NCI-H1105 treated with DMSO at 0.1 percent for 48 hours (cell line): ENCODE measurements around the gene PACS1.
"Not testable (repeated sequence)": the region's sequence is repeated elsewhere in the genome, so short reads cannot be mapped to it uniquely, and the experiment has no call there.

ENCODE experiments used
- DNase-seq: peaks from one replicate; lab custom pipeline; 2025; lab: John Stamatoyannopoulos, UW

Gene PACS1

GRCh38 chr11:66226101-66226500, 156.0 kb downstream of the PACS1 start:
- DNase-seq = no peak

- DNase-seq = no peak
These were observed 157.6 kb downstream of the PACS1 start for GRCh38 chr11:66227700-66228099.

GRCh38 chr11:66228521-66228920, 158.4 kb downstream of the PACS1 start:
- DNase-seq = no peak

- no peak for DNase-seq
These were observed 160.1 kb downstream of the PACS1 start for GRCh38 chr11:66230156-66230555.

DNA sequence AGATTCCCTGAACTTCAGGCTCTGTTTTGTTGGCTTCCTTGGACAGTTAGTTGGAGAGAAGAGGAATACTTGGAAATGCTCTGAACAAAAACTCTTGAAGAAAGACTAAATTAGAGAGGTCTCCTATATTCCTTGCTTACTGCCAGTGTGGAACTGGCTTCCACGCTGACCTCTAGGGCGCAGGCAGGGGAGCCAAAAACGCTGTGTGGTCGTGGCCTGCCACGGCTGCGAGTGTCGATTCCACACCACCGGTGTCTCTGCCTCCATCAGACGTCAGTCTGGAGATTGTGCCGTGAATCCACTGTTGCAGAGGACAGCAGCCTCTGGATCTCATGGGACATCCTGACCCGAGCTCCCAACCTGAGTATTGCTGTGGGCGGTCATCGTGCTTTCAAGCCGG, 160.9 kb downstream of the PACS1 start:
- DNase-seq = no peak

- no peak for DNase-seq
These were observed 161.5 kb downstream of the PACS1 start for GRCh38 chr11:66231561-66231960.

DNA sequence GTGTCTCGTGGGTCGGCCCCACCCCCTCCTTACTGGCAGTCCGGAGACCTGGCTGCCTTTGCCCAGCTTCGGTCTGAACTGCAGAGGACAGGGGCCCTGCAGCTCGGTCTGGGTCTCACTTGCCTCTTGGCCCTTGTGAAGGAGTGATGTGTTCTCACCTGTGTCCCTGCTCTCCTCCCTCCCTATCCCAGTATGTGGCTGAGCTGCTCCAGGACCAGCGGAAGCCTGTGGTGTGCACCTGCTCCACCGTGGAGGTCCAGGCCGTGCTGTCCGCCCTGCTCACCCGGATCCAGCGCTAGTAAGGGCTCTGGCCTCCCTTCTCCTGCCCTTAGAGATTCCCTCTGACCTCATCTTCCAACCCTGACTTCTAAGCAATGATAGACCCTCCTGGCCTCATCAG, 162.7 kb downstream of the PACS1 start:
- no peak for DNase-seq

DNA sequence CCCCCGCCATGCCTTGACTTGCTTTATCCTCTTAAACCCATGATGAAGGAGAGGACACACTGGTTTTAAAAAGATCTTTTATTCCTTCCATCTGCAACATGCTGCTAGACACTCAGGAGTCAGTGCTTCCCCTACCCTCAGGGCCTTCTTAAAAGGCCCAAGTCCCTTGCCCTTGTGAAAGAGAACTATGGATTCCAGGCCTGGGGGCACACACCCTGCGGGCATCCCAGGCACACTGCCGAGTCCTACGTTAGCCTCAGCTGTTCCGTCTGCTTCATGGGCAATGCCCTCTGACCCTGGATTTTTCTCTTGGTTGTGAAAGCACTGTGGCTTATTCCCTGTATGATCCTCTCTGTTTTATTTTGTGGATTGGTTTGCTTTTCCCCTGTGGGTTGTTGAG, 163.2 kb downstream of the PACS1 start:
- no peak for DNase-seq

GRCh38 chr11:66235141-66235540, 165.1 kb downstream of the PACS1 start:
- DNase-seq = no peak

GRCh38 chr11:66237867-66238266, 167.8 kb downstream of the PACS1 start:
- DNase-seq = no peak

- DNase-seq = no peak
These were observed 168.8 kb downstream of the PACS1 start for GRCh38 chr11:66238786-66239413.

DNA sequence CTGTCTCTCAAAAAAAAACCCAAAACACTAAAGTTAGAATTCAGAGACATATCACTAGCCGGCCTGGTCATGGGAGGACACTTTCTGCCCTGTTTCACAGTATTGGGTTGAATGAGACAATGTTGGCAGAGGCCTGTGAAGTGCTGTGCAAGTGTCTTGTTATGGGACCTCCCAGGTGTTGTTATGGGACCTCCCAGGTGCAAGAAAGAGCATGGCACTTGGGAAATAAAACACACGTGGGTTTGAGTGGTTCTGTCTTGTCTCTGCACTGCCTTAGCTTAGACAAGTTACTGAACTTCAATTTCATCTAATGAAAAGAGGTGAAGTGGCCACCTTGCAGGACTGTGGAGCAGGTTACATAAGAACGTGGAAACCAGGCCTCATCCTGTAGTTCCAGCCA, 169.4 kb downstream of the PACS1 start:
- DNase-seq = no peak

DNA sequence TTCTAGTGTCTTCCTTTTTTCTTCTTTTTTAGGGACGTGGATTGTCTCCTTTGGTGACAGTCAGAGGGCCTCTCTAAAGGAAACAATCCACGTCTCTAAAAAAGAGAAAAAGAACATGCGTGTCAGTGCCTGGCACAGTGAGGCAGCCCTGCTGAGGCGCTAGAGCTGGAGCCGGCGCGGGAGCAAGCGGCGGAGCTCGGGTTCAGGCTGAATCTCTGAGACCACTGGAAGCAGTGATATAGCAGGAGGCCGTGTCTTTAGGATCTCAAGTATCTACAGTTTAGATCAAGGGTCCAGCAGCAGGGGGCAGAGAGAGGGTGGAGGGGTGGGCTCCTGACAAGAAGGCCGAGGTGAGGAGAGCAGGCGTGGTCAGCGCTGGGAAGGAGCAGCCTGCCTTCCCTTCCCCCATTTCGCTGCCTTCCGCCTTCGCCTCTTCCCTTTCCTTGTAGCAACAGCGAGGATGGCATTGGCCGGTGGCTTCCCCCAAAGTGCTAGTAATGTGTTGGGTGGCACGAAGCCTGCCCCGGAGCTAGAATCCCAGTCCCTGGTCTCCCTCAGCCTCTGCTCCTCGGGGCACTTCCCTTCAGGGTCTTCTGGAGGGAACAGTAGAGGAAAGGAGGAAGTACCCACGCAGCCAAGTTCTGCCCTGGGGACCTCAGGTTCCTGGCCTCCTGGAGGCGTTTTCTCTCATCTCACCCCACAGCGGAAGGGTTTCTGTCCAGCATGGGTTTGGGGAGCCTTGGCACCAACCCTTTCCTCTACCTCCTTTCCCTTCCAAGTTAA, 170.1 kb downstream of the PACS1 start:
- DNase-seq = no peak

DNA sequence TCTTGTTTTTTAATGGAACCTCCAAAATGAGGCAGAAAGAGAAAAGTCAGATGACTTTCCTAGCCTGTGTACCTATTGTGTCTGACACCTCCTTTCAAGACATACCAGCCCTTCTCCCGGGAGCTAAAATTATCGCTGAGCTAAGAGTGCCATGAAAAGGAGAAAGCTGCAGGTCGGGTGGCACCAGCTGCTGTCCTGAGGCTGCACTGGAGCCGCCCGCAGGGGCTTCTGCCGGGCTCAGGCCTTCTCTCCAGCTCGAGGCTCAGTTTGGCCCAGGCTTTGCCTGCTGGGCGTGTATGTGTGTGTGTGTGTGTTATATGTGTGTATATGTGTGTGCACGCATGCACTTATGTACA, 170.7 kb downstream of the PACS1 start:
- no peak for DNase-seq

DNA sequence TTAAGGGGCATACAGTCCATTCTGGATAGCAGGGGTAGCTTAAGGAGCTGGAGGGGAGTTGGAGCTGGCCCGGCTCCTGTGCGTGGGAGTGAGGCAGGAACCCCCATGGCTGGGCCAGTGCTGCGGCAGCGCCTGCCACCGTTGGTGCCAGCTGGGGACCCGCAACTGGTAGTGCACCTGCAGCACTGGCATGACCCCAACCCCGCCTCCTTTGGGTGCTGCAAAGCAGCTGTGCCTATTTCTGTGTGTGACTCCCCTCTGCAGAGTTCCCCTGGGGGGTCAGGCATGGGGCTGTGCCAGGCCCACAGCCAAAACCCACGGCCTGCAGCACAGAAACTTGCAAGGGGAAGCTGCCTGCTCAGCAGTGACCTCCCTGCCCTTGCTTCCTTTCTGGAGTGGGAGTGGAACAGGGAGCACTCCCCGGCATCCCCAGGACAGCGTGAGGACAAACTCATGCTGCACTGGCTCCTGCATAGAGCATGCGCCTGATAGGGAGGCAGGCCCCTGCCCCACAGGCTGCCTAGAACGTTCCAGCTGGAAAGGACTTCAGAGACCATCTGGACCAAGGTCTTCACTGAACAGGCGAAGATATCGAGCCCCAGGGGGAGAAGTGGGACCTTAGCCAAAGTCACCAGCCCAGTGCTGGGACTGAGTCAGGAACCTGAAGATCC, 172.2 kb downstream of the PACS1 start:
- no peak for DNase-seq

DNA sequence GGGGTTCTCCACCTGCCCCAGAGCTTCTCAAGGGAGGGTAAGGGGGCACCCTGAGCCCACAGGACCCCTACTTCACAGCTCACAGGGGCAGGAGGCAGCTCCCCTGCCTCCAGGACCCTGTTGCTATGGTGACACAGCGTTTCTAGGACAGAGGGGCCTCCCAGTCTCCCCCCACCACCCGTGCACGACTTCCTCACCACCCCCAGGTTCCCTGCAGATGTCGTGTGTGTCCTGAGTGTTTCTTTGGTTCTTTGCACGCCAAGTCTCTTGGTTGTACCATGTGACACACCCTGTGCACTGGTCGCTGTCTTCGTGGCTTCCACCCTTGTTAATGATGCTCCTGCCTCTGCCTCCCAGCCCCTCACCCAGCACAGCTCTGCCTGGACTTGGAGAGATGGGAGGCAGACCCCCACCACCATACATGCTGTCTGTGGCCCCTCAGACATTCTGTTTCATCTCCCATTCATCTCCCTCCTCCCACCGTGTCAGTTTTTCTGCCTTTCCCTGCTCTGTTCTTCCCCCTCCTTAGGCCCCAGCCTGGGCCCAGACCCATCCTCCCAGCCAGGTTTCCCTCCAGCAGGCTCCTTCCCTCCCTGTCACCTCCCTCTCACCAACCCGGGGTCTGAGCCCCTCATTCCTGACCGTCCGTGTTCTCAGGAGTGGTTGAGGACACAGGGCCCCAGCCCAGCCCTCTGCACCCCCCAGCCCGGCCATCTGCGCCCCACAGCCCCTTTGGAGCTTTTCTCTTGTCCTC, 173.9 kb downstream of the PACS1 start:
- DNase-seq = no peak

- DNase-seq = no peak
These were observed 177.2 kb downstream of the PACS1 start for GRCh38 chr11:66247295-66247694.

DNA sequence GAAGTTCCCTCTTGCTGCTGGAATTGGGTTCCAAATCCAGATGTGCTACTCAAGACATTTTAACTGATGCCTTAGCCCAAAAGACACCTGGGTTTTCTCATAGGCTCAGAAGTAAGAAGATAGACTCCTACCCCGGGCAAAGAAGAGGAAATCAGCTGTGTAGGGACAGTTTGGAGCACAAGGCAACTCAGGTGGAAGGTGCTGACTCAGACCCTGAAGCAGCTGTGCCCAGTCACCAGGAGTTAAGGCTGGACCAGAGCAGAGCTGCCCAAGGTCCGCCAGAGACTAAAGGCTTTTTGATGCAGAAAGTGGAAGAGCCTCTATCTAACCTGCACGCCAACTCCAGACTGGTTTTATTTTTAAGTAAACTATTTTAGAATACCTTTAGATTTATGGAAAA, 177.7 kb downstream of the PACS1 start:
- DNase-seq = no peak

DNA sequence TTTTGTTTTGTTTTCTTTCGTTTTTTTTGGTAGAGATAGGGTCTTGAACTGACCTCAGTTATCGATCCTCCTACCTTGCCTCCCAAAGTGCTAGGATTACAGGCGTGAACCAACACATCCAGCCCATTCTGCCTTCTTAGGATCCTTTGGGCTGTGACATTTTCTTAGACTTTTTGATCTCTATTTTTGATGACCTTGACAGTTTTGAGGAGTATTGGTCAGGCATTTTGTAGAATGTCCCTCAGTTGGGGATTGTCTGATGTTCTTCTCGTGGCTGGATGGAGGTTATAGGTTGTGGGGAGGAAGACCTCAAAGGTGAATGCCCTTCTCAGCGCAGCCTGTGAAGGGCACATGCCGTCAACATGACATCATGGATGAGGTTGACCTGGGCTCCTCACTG, 178.8 kb downstream of the PACS1 start:
- DNase-seq = no peak

- DNase-seq = no peak
These were observed 181.7 kb downstream of the PACS1 start for GRCh38 chr11:66251809-66252208.

DNA sequence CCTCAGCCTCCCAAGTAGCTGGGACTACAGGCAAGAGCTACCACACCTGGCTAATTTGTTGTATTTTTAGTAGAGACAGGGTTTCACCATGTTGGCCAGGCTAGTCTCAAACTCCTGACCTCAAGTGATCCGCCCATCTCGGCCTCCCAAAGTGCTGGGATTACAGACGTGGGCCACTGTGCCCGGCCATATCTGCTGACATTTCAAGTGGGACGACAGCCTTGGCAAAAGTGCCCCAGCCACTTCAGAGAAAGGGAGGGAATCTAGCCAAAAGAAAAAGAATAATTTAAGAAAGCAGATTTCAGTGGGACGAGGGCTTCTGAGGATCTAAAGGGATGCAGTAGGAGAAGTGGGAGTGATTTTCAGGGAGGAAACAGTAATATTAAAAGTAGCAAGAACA, 183.0 kb downstream of the PACS1 start:
- not testable (repeated sequence) for DNase-seq

- no peak for DNase-seq
These were observed 188.4 kb downstream of the PACS1 start for GRCh38 chr11:66258473-66258893.

DNA sequence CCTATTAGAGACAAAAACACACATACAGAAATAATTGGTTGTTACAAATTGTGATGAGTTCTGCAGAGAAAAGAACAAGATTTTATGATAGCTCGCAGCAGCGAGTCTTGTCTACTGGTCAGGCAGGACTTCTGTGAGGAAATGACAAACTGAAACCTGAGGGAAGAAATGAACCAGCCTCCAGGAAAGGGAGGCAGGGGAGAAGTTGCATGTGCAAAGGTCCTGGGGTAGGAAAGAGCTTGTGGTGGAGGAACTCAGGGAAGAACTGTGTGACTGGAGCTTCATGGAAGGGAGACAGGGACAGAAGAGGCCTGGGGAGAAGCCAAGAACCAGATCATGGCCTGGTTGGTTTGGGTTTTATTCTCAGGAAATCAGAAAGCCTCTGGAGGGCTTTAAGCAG, 189.2 kb downstream of the PACS1 start:
- no peak for DNase-seq
